Astrocyte (in vitro differentiated cells and primary cell): ENCODE results near the gene INCA1. TPM values are rescaled to one million over a fixed set of nuclear protein-coding genes. Genes with fewer than 3 reads are reported as not detected.

Experiments used
- DNase-seq: peaks from one replicate; pipeline ENCODE4 v3.0.0-alpha.2; 2010; ENCODE audit warnings: low read depth
- FAIRE-seq: peaks from 2 replicates; lab custom pipeline; 2011; peaks lifted over from hg19 to GRCh38; lab: Jason Lieb, UNC
- H2AFZ ChIP-seq: 2 replicates; pipeline ENCODE4 v1.6.0; 2012; ENCODE audit warnings: low read depth, low read length, inconsistent platforms
- H3K27ac ChIP-seq: 2 replicates; pipeline ENCODE4 v1.5.1; 2011; ENCODE audit warnings: low read depth, low read length, inconsistent platforms
- H3K27me3 ChIP-seq: 2 replicates; pipeline ENCODE4 v1.6.0; 2011; ENCODE audit warnings: low read length, inconsistent platforms; ENCODE audit not compliant: insufficient read depth
- H3K36me3 ChIP-seq: 2 replicates; pipeline ENCODE4 v1.5.1; 2011; ENCODE audit warnings: low read length, inconsistent platforms; ENCODE audit not compliant: insufficient read depth
- H3K4me1 ChIP-seq: 2 replicates; pipeline ENCODE4 v1.5.1; 2011; ENCODE audit warnings: low read length, inconsistent platforms; ENCODE audit not compliant: insufficient read depth
- H3K4me2 ChIP-seq: 2 replicates; pipeline ENCODE4 v1.6.0; 2012; ENCODE audit warnings: low read length, inconsistent platforms
- H3K4me3 ChIP-seq: 2 replicates; pipeline ENCODE4 v1.5.1; 2011; ENCODE audit warnings: low read depth, mild to moderate bottlenecking, low read length, inconsistent platforms; ENCODE audit not compliant: insufficient read depth
- H3K79me2 ChIP-seq: 2 replicates; pipeline ENCODE4 v1.6.0; 2012; ENCODE audit warnings: mild to moderate bottlenecking, low read length, inconsistent platforms; ENCODE audit not compliant: insufficient read depth
- H3K9ac ChIP-seq: 2 replicates; pipeline ENCODE4 v1.6.0; 2012; ENCODE audit warnings: mild to moderate bottlenecking, low read length, inconsistent platforms
- H3K9me3 ChIP-seq: 2 replicates; pipeline ENCODE4 v1.5.1; 2012; ENCODE audit warnings: low read depth, mild to moderate bottlenecking, low read length, inconsistent platforms; ENCODE audit not compliant: insufficient read depth
- H4K20me1 ChIP-seq: 2 replicates; pipeline ENCODE4 v1.6.0; 2012; ENCODE audit warnings: low read length, inconsistent platforms; ENCODE audit not compliant: insufficient read depth
- H3K27ac Mint-ChIP-seq: one replicate; pipeline ENCODE4 v1.8.0; 2021; ENCODE audit warnings: mild to moderate bottlenecking, mixed read lengths; ENCODE audit not compliant: unreplicated experiment
- H3K27me3 Mint-ChIP-seq: one replicate; pipeline ENCODE4 v1.8.0; 2021; ENCODE audit warnings: low read depth, mixed read lengths; ENCODE audit not compliant: unreplicated experiment
- H3K36me3 Mint-ChIP-seq: one replicate; pipeline ENCODE4 v1.8.0; 2021; ENCODE audit warnings: low read depth, mixed read lengths; ENCODE audit not compliant: unreplicated experiment
- H3K4me1 Mint-ChIP-seq: one replicate; pipeline ENCODE4 v1.8.0; 2021; ENCODE audit warnings: low read depth, mixed read lengths; ENCODE audit not compliant: unreplicated experiment
- H3K4me3 Mint-ChIP-seq: one replicate; pipeline ENCODE4 v1.8.0; 2021; ENCODE audit warnings: mild to moderate bottlenecking, moderate library complexity, mixed read lengths; ENCODE audit not compliant: unreplicated experiment
- H3K9me3 Mint-ChIP-seq: one replicate; pipeline ENCODE4 v1.8.0; 2021; ENCODE audit warnings: mild to moderate bottlenecking, mixed read lengths; ENCODE audit not compliant: unreplicated experiment
- CTCF ChIP-seq: IDR thresholded peaks from 2 replicates; pipeline ENCODE4 v1.5.1; 2011; ENCODE audit warnings: low read depth, mild to moderate bottlenecking, inconsistent platforms, low read length, moderate library complexity; ENCODE audit not compliant: insufficient read depth
- EZH2 ChIP-seq: IDR thresholded peaks from 2 replicates; pipeline ENCODE4 v1.6.1; 2012; ENCODE audit warnings: mild to moderate bottlenecking, low read length, inconsistent platforms; ENCODE audit not compliant: insufficient read depth
- total RNA-seq: library from RNA; stranded (reverse); gene quantifications from 2 replicates; pipeline ENCODE4 v1.2.1, GENCODE V29; 2021

INCA1 gene
- total RNA-seq, 1 donor from 2014 or later: 1.7 TPM

GRCh38 chr17:5002121-5002788 is 4.9 kb upstream of the INCA1 start:
- Histone ChIP-seq H3K4me3 (no peak overlapping the region), H3K27me3 (no peaks in the 10 kb centered on the region), H3K36me3 (peaks cover 33% of the 10 kb centered on the region), H3K4me1 (peaks cover 19% of the 10 kb centered on the region), H4K20me1 (peaks cover 56% of the 10 kb centered on the region), H2AFZ (no peak overlapping the region), H3K9me3 (no peaks in the 10 kb centered on the region), H3K9ac (no peak overlapping the region), H3K79me2 (peaks cover 35% of the 10 kb centered on the region), H3K4me2 (no peak overlapping the region), H3K27ac (no peak overlapping the region)
- H3K9me3 Mint-ChIP-seq: no peaks in the 10 kb centered on the region
- DNase-seq (no peak), FAIRE-seq (no peak)
- no peak overlapping the region for H3K27ac Mint-ChIP-seq
- H3K4me3 Mint-ChIP-seq: no peak overlapping the region
- H3K36me3 Mint-ChIP-seq: peaks cover 40% of the 10 kb centered on the region
- H3K4me1 Mint-ChIP-seq: peaks cover 10% of the 10 kb centered on the region
- no peak for TF ChIP-seq CTCF
- TF ChIP-seq EZH2: no peak
- no peaks in the 10 kb centered on the region for H3K27me3 Mint-ChIP-seq

- peaks cover 24% of the 10 kb centered on the region for H3K4me1 ChIP-seq
- DNase-seq: no peak
- H3K36me3 Mint-ChIP-seq: peaks cover 30% of the 10 kb centered on the region
- TF ChIP-seq CTCF (no peak), EZH2 (no peak)
- no peak for FAIRE-seq
- H2AFZ ChIP-seq: no peak overlapping the region
- peaks cover 29% of the 10 kb centered on the region for H3K36me3 ChIP-seq
- H3K27me3 ChIP-seq: no peaks in the 10 kb centered on the region
- peaks cover 2% of the 10 kb centered on the region for H3K9me3 Mint-ChIP-seq
- H3K27ac ChIP-seq: no peak overlapping the region
- H3K27me3 Mint-ChIP-seq: peaks cover 2% of the 10 kb centered on the region
- H3K4me2 ChIP-seq: peak overlapping the region; percentile 99
- no peaks in the 10 kb centered on the region for H3K9me3 ChIP-seq
- no peak overlapping the region for H3K4me3 Mint-ChIP-seq
- H4K20me1 ChIP-seq: peaks cover 56% of the 10 kb centered on the region
- no peak overlapping the region for H3K4me3 ChIP-seq
- peak overlapping the region; percentile 34 for H3K27ac Mint-ChIP-seq
- peaks cover 35% of the 10 kb centered on the region for H3K79me2 ChIP-seq
- peaks cover 10% of the 10 kb centered on the region for H3K4me1 Mint-ChIP-seq
- H3K9ac ChIP-seq: no peak overlapping the region
Observed at GRCh38 chr17:5000237-5000639, 2.9 kb upstream of the INCA1 start.
